ENCODE measurements around the gene DSCAML1. TPM values are rescaled to one million over a fixed set of nuclear protein-coding genes. Genes with fewer than 3 reads are reported as not detected.

The DSCAML1 gene
- total and polyA plus RNA-seq, 12 donors = 0.16 to 1.5 (median 0.57) TPM

DNA sequence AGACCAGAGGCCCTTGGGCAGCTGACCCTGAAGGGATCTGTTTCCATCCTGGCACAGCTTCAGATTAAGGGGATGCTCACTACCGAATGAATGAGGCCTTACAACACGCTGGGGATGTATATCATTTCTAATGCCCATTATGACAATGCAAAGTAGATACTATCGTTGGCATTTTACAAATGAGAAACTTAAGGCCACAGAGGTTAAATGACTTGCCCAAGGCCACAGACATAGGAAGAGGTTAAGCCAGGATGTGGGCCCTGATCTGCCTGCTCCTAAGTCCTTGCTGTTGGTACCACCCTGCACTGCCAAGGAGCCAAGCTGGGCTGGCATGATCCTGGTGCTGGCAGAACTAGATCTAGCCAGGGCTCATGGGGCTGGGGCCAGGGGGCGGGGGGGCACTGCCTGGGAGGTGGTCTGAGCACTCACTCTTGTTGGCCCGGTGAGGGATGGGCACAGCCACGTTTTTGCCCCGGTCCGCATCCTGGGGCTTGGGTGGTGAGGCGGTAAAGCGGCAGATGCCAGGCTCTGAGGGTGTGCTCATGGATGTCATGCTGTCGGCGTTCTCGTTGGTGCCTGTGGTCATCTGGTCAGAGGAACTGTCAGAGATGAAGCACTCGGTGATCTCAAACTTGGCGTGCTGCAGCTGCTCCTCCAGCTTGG is 366.6 kb downstream of the DSCAML1 start:
- Histone ChIP-seq H3K9me3 (no peaks in the 10 kb centered on the region), H3K4me3 (no peak overlapping the region), H3K36me3 (peaks cover 0 to 62% (median 0%) of the 10 kb centered on the region in 9 donors), H3K27me3 (peaks cover 0 to 6% (median 0%) of the 10 kb centered on the region in 7 donors), H3K27ac (no peak overlapping the region), H3K4me1 (peaks cover 0 to 7% (median 0%) of the 10 kb centered on the region in 9 donors)
- ATAC-seq (no peak), DNase-seq (no peak)
- intact Hi-C loops (cut with DNase I) = loop anchor here in 4 of 10 donors (10.0 kb wide), 2 partner anchors 514 to 624 kb away; no protein-coding TSS in a partner anchor
- WGBS, 2 donors = 93 to 96% methylated on average over 15 of the region's 15 CpGs
- TF ChIP-seq, protein P1, sequence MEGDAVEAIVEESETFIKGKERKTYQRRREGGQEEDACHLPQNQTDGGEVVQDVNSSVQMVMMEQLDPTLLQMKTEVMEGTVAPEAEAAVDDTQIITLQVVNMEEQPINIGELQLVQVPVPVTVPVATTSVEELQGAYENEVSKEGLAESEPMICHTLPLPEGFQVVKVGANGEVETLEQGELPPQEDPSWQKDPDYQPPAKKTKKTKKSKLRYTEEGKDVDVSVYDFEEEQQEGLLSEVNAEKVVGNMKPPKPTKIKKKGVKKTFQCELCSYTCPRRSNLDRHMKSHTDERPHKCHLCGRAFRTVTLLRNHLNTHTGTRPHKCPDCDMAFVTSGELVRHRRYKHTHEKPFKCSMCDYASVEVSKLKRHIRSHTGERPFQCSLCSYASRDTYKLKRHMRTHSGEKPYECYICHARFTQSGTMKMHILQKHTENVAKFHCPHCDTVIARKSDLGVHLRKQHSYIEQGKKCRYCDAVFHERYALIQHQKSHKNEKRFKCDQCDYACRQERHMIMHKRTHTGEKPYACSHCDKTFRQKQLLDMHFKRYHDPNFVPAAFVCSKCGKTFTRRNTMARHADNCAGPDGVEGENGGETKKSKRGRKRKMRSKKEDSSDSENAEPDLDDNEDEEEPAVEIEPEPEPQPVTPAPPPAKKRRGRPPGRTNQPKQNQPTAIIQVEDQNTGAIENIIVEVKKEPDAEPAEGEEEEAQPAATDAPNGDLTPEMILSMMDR (IDR thresholded peaks at IDR 0.05) = no peak

DNA sequence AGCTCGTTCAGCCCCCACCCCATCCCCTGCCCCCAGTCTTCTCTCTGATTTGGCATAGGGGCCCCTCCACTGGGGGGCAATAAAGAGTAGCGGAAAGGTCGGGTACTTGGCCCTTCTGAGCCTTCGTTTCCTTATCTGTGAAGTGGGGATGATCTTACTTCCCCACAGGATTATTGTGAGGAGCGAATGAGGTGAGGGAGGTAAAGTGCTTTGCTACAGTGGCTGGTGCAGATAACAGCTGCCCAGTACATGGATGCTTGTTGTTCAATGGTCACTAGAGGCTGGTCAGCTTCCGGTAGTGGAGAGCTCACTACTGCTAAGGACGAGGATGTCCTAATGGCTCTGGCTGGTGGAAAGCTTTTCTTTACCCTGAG is 368.2 kb downstream of the DSCAML1 start:
- TF ChIP-seq, protein P1 (IDR thresholded peaks at IDR 0.05) = no peak
- 83% methylated on average over 7 of the region's 7 CpGs for WGBS, 2 donors
- Histone ChIP-seq H3K4me3 (no peak overlapping the region), H3K27me3 (peaks cover 0 to 4% (median 0%) of the 10 kb centered on the region in 7 donors), H3K4me1 (peaks cover 0 to 7% (median 0%) of the 10 kb centered on the region in 9 donors), H3K9me3 (no peaks in the 10 kb centered on the region), H3K27ac (no peak overlapping the region), H3K36me3 (peaks cover 0 to 47% (median 0%) of the 10 kb centered on the region in 9 donors)
- ATAC-seq = no peak
- intact Hi-C loops (cut with DNase I) = loop anchor here in 8 of 10 donors (5.0 to 10.0 kb wide), 6 partner anchors 378 to 626 kb away; no protein-coding TSS in a partner anchor
- DNase-seq = no peak

DNA sequence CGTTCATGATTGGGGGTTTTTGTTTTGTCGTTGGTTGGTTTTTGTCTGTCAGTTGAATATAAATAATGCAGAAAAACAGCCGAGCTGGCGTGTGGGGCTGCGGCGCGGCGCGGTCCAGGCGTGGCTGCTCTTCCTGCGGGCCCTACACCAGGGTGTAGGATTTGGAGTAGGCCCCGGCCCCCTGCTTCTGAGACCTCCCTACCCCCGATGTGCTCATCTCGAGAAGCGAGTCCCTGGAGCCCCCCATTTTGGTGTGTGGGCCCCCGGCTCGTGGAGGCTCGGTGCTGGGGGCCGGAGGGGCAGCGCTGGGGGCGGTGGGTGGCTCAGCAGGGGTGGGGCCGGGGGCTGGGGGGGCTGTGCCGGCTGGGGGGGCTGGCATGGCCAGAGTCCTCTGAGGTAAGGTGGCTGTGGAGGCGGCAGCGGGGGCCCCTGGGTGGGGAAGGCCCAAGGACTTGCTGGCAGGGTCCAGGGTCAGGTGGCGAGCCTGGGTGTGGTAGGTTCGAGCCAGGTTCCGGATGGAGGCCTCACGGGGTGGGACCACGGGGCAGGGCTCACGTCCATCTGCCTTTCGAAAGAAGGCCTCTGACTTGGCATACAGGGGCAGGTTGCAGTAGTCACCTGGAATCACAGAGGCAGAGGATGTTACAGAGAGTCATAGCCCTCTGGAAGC is 368.7 kb downstream of the DSCAML1 start:
- Histone ChIP-seq H3K9me3 (no peaks in the 10 kb centered on the region), H3K4me1 (peaks cover 0 to 7% (median 0%) of the 10 kb centered on the region in 9 donors), H3K36me3 (peaks cover 0 to 43% (median 0%) of the 10 kb centered on the region in 9 donors), H3K27ac (no peak overlapping the region), H3K27me3 (peaks cover 0 to 4% (median 0%) of the 10 kb centered on the region in 7 donors), H3K4me3 (no peak overlapping the region)
- intact Hi-C loops (cut with DNase I) = loop anchor here in 8 of 10 donors (5.0 to 10.0 kb wide), 6 partner anchors 379 to 626 kb away; no protein-coding TSS in a partner anchor
- TF ChIP-seq, protein P1 (IDR thresholded peaks at IDR 0.05) = no peak
- 93 to 95% methylated on average over 30 to 32 of the region's 32 CpGs for WGBS, 2 donors
- DNase-seq (no peak), ATAC-seq (no peak)

DNA sequence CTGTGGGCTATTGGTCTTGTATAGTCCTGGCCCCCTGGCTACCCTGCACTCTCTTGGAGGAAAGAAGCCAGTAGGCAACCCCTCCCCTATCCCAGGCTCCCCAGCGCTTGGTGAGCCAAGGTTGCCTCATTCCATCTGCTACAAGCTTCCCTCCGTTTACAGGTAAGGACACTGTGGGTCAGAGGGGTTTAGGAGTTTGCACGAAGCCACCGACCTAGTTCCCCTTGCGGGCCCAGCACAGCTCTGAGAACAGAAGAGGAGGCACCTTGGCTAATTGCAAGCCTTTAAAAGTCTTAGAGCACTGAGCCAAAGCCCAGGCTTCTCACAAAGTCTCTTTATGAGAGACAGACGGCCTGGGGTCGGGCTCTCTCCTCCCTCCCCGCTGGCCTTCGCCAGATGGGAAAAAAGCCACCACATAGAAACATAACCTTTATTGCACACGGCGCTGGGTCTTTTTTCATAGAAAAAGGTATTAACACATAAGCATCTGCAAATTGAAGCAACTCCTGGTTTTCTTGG is 369.6 kb downstream of the DSCAML1 start:
- peaks cover 0 to 36% (median 0%) of the 10 kb centered on the region in 9 donors for H3K36me3 ChIP-seq
- H3K27ac ChIP-seq = no peak overlapping the region
- H3K4me3 ChIP-seq = no peak overlapping the region
- WGBS, 2 donors = 88 to 93% methylated on average over 11 of the region's 11 CpGs
- H3K4me1 ChIP-seq = peaks cover 0 to 7% (median 0%) of the 10 kb centered on the region in 9 donors
- no peak for DNase-seq
- peaks cover 0 to 4% (median 0%) of the 10 kb centered on the region in 7 donors for H3K27me3 ChIP-seq
- intact Hi-C loops (cut with DNase I) = loop anchor here in 8 of 10 donors (2.0 to 10.0 kb wide), 7 partner anchors 380 to 627 kb away; no protein-coding TSS in a partner anchor
- TF ChIP-seq, protein P1 (IDR thresholded peaks at IDR 0.05) = no peak
- ATAC-seq = no peak
- no peaks in the 10 kb centered on the region for H3K9me3 ChIP-seq

Data from heart right ventricle (tissue), 16 donors.